ENCODE data around the gene PIAS1. TPM values are rescaled to one million over a fixed set of nuclear protein-coding genes. Genes with fewer than 3 reads are reported as not detected.

Gene PIAS1
- polyA plus RNA-seq, 2 donors = 10.6 to 13.9 TPM

Other genes with a start within 250 kb of the PIAS1 start
- under 1 TPM; 0.12 to 0.16 TPM for gene SKOR1, start 228.8 kb upstream of the PIAS1 start, polyA plus RNA-seq
- gene RNU6-1, start 214.3 kb upstream of the PIAS1 start, polyA plus RNA-seq = not detected
- 10 to 100 TPM in 1 of 2 donors, 1 to 10 TPM in 1; 5.0 to 11.2 TPM for gene CALML4, start 151.0 kb downstream of the PIAS1 start, polyA plus RNA-seq
- 10 to 100 TPM; 17.8 to 23.5 TPM for gene CLN6, start 175.4 kb downstream of the PIAS1 start, polyA plus RNA-seq
- gene FEM1B, start 223.4 kb downstream of the PIAS1 start, polyA plus RNA-seq = 10 to 100 TPM in 1 of 2 donors, 1 to 10 TPM in 1; 9.5 to 12.5 TPM

All from esophagus (tissue), 2 donors.